WI38 (cell line): ENCODE results near the gene DNAJC9.

Experiments used
- H3K4me3 ChIP-seq: 2 replicates; pipeline ENCODE4 v1.5.1; 2011; ENCODE audit warnings: low read depth, mild to moderate bottlenecking, control low read depth, low read length
- TF ChIP-seq, protein P1 (sequence below): IDR thresholded peaks from 2 replicates; pipeline ENCODE4 v1.5.1; 2012; ENCODE audit warnings: low read depth, mild to moderate bottlenecking, control low read depth, low read length

The DNAJC9 gene

DNA sequence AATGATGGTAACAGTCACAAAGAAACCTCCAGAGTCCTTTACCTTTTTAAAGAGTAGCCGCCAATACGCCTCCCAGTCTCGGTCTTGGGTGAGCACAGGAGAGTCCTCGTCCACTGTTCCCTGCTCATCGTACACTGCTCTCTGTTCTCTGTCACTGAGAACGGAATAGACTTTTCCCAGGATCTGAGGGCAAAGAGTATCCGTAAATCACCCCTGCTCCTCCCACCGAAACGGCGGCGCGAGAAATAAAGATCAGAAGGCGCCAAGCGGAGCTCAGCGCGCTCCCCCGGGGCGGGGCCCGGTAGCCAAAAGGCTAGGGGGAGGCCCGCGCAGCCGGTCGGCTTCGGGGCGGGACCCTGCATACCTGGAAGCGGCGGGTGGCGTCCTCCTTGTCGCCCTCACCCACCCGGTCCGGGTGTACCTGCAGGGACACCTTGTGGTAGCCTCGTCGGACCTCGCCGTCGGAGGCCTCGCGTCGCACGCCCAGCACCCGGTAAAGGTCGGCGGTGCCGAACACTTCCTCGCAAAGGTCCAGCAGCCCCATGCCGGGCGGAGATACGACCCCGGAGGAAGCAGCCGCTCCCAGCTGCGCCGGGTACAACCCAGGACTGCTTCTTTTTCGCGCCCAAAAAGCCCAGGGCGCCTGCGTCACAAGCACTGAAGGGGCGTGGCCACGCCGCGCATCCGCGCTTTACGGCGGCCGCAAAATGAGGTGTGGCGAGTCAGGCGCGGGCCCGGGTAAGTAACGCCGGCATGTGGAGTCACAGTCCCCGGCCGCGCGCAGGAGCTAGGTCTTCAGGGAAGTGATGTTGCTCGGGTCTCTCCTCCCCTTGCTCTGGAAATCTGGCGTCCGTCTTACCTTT, at the start of gene DNAJC9:
Gene DNAJC9 (minus strand): TSS at position 610 of the 863 bp plus-strand sequence. CDS start 66 bp downstream, at position 544.
- TF ChIP-seq, protein P1, sequence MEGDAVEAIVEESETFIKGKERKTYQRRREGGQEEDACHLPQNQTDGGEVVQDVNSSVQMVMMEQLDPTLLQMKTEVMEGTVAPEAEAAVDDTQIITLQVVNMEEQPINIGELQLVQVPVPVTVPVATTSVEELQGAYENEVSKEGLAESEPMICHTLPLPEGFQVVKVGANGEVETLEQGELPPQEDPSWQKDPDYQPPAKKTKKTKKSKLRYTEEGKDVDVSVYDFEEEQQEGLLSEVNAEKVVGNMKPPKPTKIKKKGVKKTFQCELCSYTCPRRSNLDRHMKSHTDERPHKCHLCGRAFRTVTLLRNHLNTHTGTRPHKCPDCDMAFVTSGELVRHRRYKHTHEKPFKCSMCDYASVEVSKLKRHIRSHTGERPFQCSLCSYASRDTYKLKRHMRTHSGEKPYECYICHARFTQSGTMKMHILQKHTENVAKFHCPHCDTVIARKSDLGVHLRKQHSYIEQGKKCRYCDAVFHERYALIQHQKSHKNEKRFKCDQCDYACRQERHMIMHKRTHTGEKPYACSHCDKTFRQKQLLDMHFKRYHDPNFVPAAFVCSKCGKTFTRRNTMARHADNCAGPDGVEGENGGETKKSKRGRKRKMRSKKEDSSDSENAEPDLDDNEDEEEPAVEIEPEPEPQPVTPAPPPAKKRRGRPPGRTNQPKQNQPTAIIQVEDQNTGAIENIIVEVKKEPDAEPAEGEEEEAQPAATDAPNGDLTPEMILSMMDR = no peak
- peak within 1 kb of the TSS; percentile 90 for H3K4me3 ChIP-seq

GRCh38 chr10:73293461-73293860, 46.4 kb upstream of the DNAJC9 start:
- H3K4me3 ChIP-seq = no peak overlapping the region
- TF ChIP-seq, protein P1 = no peak

- TF ChIP-seq, protein P1 = no peak
These were observed 42.9 kb upstream of the DNAJC9 start for GRCh38 chr10:73289958-73290357.

DNA sequence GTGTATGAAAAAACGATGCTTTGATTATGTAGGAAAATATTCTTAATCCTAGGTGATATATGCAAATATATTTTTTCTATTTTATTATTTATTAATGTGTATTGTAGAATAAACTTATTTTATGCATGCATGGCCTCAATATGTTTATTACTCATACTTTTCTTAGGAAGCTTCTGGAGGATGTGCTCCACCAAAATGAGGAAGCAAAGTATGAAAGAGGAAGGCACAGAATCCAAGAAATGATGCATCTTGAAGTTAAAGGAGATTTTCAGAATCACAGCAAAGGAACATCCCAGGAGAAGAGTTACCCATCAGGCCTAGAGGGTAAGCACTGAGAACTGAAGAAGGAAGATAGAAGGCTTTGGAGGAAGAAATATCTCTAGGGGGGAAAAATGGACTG, 40.4 kb upstream of the DNAJC9 start:
- TF ChIP-seq, protein P1 = no peak
- H3K4me3 ChIP-seq = no peak overlapping the region

More at GRCh38 chr10:73289958-73290357, 42.9 kb upstream of the DNAJC9 start:
- H3K4me3 ChIP-seq = no peak overlapping the region

DNA sequence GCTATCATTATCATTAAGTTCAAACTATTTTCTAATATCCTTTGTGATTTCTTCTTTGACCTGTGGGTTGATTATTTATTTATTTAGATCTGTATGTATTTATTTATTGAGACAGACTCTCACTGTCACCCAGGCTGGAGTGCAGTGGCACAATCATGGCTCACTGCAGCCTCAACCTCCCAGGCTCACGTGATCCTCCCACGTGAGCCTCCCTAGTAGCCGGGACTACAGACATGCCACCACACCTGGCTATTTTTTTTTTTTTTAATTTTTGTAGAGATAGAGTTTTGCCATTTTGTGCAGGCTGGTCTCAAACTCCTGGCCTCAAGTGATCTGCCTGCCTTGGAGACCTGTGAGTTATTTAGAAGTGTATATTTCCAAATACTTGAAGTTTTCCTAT, 34.0 kb upstream of the DNAJC9 start:
- TF ChIP-seq, protein P1 = no peak
- H3K4me3 ChIP-seq = no peak overlapping the region

DNA sequence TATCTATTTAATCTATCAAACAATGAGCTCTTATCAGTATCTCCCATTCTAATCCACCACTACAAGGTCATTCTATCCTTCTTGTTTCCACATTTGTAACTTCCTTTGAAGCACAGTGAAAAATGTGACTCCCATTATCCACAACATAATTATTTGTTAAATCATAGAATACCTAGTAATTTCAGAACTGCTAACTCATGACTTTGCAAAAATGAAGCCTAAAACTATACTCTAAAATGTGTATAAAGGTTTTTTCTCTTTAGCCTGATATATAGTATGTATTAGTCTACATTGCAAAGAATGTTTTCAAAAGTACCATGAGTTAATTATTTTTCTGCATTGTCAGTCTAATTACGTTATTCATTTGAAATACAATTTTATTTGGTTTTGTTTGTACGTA, 17.4 kb upstream of the DNAJC9 start:
- no peak overlapping the region for H3K4me3 ChIP-seq
- TF ChIP-seq, protein P1 = no peak

DNA sequence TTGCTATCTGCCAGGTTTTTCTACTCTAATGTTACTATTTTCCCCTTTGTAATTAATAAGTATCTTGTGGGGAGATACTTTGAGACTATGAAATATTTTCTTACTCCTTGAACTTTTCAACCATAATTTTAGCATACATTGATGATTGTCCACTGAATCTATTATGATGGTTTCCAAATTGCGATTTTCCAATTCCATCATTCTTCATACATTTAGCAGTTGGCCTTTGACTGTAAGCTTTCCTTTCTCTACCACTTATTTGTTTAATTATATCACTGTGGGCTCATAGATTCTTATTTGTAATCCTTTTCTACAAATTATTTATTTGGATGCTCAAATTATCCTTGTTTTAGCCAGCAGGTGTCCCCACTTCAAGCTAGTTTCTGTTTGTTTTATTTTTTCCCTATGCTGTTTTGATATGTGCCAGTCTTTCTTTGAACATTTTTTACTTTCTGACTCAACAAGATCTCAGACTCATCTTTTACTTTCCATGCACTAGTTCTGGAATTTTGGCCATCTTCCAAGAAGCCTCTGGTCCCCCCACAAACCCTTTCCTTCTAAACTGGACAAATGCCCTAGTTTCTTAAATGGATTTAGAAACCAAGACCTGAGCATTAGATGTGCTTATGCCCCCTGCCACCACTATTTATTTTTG, 16.8 kb upstream of the DNAJC9 start:
- TF ChIP-seq, protein P1 = no peak
- no peak overlapping the region for H3K4me3 ChIP-seq
